ENCODE measurements around the gene FCGR3B.
"Not testable (repeated sequence)": the region's sequence is repeated elsewhere in the genome, so short reads cannot be mapped to it uniquely, and the experiment has no call there.

GRCh38 chr1:161623401-161624051, 7.5 kb downstream of the FCGR3B start:
- not testable (repeated sequence) for TF ChIP-seq POLR2AphosphoS5, CTCF (IDR thresholded peaks at IDR 0.05)

Data from gastroesophageal sphincter (tissue), 3 donors.